ENCODE measurements around the gene LAMA3. TPM values are rescaled to one million over a fixed set of nuclear protein-coding genes. Genes with fewer than 3 reads are reported as not detected.

LAMA3 gene
- total and polyA plus RNA-seq, 2 of the 13 experiments (the other 11 are each of a cell fraction or from before 2014, with no cell fraction given), result 0.45 to 2.2 TPM

DNA sequence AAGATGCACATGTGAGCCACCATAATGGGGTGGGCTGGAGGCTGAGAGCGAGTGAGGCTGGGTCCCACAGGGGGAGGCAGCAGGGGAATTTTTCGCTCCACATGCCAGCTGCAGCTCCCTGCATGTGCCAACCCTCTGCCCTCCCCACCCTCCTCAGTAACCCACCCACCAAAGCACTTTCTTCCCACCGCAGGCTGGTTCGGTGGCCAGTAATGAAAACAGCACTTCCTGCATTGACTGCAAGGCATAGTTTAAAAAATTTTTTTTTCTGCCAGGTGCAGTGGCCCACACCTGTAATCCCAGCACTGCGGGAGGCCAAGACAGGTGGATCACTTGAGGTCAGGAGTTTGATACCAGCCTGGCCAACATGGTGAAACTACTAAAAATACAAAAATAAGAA is 177.8 kb downstream of the LAMA3 start (continued):
- TF ChIP-seq YEATS2 (CRISPR knock-in tag; IDR thresholded peaks at IDR 0.05; ENCODE audit: borderline replicate concordance) (no peak), ZNF441 (CRISPR knock-in tag; IDR thresholded peaks at IDR 0.05; ENCODE audit: borderline replicate concordance) (no peak), SP140L (CRISPR knock-in tag; IDR thresholded peaks at IDR 0.05; ENCODE audit: borderline replicate concordance) (no peak), GATA4 (IDR thresholded peaks at IDR 0.05; ENCODE audit: borderline replicate concordance, low read depth) (no peak), MAZ (IDR thresholded peaks at IDR 0.05; ENCODE audit: borderline replicate concordance, low read depth, low read length) (no peak), MAZ (CRISPR knock-in tag; IDR thresholded peaks at IDR 0.05; ENCODE audit: low read depth) (no peak), FOXC1 (CRISPR knock-in tag; IDR thresholded peaks at IDR 0.05; ENCODE audit: borderline replicate concordance) (no peak), MED13 (CRISPR knock-in tag; IDR thresholded peaks at IDR 0.05) (no peak)

DNA sequence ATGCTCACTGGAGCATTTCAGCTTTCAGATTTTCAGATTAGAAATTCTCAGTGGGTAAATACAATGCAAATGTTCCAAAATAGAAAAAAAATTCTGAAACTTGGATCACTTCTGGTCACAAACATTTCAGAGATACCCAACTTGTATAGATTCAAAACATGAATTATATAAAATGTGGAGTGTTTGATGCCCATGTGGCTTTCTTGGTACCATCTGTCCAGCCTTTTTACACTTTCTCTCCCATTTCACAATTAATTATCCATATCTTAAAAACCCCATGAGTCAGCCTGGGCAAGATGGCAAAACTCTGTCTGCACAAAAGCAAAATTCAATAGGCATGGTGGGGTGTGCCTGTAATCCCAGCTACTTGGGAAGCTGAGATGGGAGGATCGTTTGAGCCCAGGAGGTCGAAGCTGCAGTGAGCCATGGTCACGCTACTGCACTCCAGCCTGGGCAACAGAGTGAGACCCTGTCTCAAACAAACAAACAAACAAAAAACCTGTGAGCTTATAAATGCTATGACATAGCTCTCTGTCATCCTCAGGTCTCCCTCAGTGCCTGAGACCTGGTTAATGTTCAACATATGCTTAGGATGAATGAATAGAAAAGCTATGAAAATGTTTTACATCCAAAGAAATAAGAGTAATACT is 179.0 kb downstream of the LAMA3 start:
- BruUV-seq (replicated peaks), result no TSS peak
- in situ Hi-C loops (cut with HindIII; ENCODE audit: extremely low pct_ligation_motif_present, low pct_unique_long_range_greater_than_20kb) (no loop called here), intact Hi-C loops (cut with micrococcal nuclease; ENCODE audit: unreplicated experiment) (no loop called here)
- H3K27ac ChIP-seq (ENCODE audit: extremely low read length, insufficient read depth, low read length), result no peak overlapping the region
- no peak overlapping the region for H2AFZ ChIP-seq (ENCODE audit: low read length)
- peaks cover 19% of the 10 kb centered on the region for H3K4me1 ChIP-seq (ENCODE audit: insufficient read depth, low read length)
- WGBS (ENCODE audit: low lambda C conversion rate), result 43% methylated on average over 3 of the region's 3 CpGs
- H3K9me3 ChIP-seq (ENCODE audit: low read length), result no peaks in the 10 kb centered on the region
- no peaks in the 10 kb centered on the region; a peak in 1 of 5 replicates for H3K27me3 ChIP-seq (ENCODE audit: control insufficient read depth in 1 of 2, insufficient read depth in 2 of 2, low read length in 2 of 2)
- ChIA-PET CTCF (ENCODE audit: low intra/inter-chr PET ratio, low total read pairs) (no interaction called here), POLR2A (interaction anchor here (1.4 kb wide), 1 partner anchor 16 kb away, joined by 3 read pairs; no protein-coding TSS in a partner anchor)
- no peak overlapping the region for H3K4me2 ChIP-seq (ENCODE audit: low read depth, low read length)
- no peaks in the 10 kb centered on the region for H3K36me3 ChIP-seq (replicated peaks in 1 of 2; ENCODE audit: control insufficient read depth in 1 of 2, insufficient read depth in 2 of 2, low read length in 2 of 2)
- no peaks in the 10 kb centered on the region for H4K20me1 ChIP-seq (ENCODE audit: insufficient read depth, low read length)
- DNase-seq (ENCODE audit: low spot score) (no peak), ATAC-seq (no peak), FAIRE-seq (no peak)
- no peak overlapping the region for H3K4me3 ChIP-seq (replicated peaks in 1 of 3; ENCODE audit: insufficient read depth in 1 of 3, low read depth in 2 of 3, low read length in 3 of 3)
- H3K9ac ChIP-seq (ENCODE audit: insufficient read depth, low read depth, low read length), result no peak overlapping the region
- H3K79me2 ChIP-seq (ENCODE audit: insufficient read depth, low read length), result no peaks in the 10 kb centered on the region
- no peak for TF ChIP-seq FOSL2 (CRISPR knock-in tag; IDR thresholded peaks at IDR 0.05)
- TF ChIP-seq DNMT3B (CRISPR knock-in tag; conservative IDR thresholded peaks at IDR 0.05), result no peak
- TF ChIP-seq, protein P1, sequence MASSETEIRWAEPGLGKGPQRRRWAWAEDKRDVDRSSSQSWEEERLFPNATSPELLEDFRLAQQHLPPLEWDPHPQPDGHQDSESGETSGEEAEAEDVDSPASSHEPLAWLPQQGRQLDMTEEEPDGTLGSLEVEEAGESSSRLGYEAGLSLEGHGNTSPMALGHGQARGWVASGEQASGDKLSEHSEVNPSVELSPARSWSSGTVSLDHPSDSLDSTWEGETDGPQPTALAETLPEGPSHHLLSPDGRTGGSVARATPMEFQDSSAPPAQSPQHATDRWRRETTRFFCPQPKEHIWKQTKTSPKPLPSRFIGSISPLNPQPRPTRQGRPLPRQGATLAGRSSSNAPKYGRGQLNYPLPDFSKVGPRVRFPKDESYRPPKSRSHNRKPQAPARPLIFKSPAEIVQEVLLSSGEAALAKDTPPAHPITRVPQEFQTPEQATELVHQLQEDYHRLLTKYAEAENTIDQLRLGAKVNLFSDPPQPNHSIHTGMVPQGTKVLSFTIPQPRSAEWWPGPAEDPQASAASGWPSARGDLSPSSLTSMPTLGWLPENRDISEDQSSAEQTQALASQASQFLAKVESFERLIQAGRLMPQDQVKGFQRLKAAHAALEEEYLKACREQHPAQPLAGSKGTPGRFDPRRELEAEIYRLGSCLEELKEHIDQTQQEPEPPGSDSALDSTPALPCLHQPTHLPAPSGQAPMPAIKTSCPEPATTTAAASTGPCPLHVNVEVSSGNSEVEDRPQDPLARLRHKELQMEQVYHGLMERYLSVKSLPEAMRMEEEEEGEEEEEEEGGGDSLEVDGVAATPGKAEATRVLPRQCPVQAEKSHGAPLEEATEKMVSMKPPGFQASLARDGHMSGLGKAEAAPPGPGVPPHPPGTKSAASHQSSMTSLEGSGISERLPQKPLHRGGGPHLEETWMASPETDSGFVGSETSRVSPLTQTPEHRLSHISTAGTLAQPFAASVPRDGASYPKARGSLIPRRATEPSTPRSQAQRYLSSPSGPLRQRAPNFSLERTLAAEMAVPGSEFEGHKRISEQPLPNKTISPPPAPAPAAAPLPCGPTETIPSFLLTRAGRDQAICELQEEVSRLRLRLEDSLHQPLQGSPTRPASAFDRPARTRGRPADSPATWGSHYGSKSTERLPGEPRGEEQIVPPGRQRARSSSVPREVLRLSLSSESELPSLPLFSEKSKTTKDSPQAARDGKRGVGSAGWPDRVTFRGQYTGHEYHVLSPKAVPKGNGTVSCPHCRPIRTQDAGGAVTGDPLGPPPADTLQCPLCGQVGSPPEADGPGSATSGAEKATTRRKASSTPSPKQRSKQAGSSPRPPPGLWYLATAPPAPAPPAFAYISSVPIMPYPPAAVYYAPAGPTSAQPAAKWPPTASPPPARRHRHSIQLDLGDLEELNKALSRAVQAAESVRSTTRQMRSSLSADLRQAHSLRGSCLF (CRISPR knock-in tag; IDR thresholded peaks at IDR 0.05; ENCODE audit: borderline replicate concordance), result no peak
- TF ChIP-seq HOXA3 (CRISPR knock-in tag; IDR thresholded peaks at IDR 0.05), result no peak
- TF ChIP-seq ZNF660 (CRISPR knock-in tag; IDR thresholded peaks at IDR 0.05; ENCODE audit: borderline replicate concordance, low read depth), result no peak
- TF ChIP-seq ZNF883 (CRISPR knock-in tag; IDR thresholded peaks at IDR 0.05; ENCODE audit: not compliant biosample characterization), result no peak
